T-helper 1 cell treated with Interleukin-12 subunit alpha and Interleukin-12 subunit beta and Interleukin-4 antibody, amounts not matched to agents 30 ng/mL and 1 ng/mL, for 36 hours (primary cell): Measurements from ENCODE around the gene MIER2. TPM values are rescaled to one million over a fixed set of nuclear protein-coding genes. Genes with fewer than 3 reads are reported as not detected.

Experiments
- intact Hi-C: fragments of 100-400 bp; cut with micrococcal nuclease; formaldehyde crosslinking; loops from one replicate; pipeline ENCODE4 v1.15.1; 2024
- total RNA-seq: library from RNA; stranded (reverse); gene quantifications from 2 replicates; pipeline ENCODE4 v1.2.3, GENCODE V29; 2022

The MIER2 gene
- total RNA-seq, 1 donor from 2014 or later: 28.3 TPM

DNA sequence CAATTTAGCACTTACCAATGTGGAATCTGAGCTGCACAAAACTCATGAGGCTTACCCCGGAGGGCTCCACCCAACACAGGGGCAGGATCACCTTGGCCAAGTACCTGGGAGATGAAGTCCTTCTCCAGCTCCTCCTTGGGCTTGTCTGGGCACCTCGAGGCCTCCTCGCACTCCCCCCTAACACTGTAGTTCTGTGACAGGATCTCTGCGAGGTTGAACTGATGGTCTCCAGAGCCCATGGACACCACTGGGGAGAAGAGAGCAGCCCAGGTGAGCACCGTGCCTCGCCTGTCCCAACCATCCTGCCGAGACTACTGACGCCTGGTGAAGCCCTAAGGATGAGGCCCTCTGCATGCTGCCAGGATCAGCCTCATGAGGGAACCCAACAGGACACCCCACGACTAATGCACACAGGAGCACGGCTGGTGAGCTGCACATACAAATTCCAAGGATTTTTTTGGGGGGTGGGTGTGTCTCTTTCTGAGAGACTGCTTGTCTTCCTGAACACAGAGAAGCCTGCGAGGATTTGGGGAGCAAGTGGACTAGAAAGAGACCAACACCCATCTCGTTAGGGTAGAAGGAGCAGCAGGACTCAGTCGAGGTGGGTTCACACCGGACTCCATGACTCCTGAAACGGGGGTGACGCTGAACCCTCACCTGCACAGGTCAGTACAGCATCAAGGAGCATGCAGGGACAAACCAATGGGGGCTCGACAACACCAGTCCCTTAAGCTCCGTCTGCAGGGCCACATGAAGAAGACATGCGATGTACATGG, 10.1 kb downstream of the MIER2 start:
- intact Hi-C loops: no loop called here

DNA sequence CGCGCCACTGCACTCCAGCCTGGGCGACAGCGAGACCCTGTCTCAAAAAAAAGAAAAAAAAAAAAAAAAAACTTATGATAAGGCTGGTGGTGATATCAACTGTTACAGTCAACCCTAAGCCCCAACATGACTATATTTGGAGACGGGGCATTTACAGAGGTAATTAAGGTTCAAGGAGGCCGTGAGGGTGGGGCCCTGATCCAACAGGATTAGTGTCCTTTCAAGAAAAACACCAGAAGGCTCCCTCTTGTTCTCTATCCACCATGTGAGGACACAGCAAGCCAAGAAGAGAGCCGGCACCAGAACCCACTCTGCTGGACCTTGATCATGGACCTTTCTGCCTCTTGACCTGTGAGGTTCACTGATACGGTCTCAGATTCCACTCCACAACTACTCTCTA, 14.1 kb downstream of the MIER2 start:
- intact Hi-C loops: no loop called here

DNA sequence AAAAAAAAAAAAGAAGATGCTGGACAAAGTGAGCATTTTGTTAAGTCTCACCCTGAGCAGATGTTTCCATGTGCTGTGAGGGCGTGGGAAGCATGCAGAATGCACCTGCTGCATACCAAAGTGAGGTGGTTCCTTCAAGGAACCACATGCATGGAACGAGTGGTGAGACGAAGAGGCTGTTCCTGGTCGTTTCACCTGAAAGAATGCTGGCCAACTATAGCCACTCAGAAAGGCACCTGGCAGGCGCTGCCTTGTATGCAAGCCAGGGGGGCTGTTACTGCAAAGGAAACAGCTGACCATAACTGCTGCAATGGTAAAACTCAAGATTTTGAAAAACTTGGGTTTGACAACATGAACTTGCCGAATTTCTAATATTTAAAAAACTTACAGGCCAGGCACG, 14.7 kb downstream of the MIER2 start:
- intact Hi-C loops: no loop called here

DNA sequence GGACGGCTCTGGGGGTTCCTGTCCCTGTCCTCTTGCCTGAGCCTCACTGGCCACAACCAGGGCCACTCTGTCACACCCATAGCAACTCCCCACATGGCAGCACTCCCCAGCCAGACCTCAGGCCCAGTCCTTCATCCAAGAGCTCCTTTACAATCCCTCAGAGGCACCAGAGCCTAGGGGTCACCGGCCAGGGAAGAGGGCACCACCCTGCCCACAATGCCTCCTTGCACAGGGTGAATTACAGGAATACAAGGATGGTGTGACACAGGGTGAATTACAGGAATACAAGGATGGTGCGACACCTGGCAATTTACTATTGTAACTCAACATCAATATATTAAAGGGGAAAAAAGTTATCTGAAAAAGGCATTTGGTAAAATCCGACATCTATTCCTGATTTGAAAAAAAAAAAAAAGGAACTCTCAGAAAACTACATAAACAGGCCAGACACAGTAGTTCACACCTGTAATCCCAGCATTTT, 16.5 kb downstream of the MIER2 start:
- intact Hi-C loops: no loop called here

DNA sequence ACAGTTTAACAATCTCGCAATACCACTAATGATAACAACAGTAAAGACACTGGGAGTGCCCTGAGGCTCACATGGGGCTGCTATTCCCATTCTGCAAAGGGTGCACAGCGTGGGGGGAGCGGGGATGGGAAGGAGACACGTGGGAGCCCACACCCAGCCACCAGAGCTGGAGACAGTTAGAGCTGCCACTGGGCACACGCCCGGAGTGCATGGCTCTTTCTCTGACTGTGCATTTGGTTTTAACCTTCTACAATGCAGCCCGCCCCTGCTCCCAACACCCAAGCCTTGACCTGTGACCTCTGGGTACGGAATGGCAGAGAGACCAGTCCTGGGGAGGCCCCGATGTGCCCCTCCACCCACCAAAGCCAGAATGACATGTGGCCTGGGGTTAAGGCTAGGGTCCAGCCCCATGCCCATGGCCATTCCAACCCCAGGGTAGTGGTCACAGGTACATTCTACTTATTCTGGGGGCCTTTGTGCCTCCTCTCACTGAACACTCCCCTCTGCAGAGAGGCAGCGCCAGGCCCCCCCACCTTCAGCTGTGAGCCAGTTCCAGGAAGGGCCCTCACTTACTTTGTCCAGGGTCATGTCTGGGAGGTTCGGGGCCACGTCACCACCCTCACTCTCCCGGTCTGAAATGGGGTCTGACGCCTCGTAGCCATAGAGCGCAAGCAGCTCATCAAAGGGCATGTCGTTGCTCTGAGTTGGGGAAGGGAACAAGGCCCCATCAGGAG, 17.1 kb downstream of the MIER2 start:
- intact Hi-C loops: no loop called here

DNA sequence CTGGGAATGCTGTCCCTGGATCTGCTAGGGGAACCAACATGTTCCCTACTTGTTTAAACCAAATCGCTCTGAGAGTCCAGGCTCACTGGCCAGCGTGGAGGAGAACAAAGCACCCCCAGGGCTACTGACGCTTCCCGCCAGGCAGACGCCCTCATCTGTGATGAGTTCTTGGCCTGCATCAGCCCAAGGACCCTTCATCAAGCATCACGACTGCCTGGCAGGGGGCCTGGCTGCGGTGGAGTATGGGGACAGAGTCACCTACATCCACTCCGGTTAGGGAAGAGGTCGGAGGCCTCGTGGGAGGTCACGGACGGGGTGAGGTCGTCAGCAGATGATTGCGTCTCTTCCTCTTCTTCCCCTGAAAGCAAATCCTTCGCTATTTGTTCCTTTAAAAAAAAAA, 17.7 kb downstream of the MIER2 start:
- intact Hi-C loops: no loop called here

DNA sequence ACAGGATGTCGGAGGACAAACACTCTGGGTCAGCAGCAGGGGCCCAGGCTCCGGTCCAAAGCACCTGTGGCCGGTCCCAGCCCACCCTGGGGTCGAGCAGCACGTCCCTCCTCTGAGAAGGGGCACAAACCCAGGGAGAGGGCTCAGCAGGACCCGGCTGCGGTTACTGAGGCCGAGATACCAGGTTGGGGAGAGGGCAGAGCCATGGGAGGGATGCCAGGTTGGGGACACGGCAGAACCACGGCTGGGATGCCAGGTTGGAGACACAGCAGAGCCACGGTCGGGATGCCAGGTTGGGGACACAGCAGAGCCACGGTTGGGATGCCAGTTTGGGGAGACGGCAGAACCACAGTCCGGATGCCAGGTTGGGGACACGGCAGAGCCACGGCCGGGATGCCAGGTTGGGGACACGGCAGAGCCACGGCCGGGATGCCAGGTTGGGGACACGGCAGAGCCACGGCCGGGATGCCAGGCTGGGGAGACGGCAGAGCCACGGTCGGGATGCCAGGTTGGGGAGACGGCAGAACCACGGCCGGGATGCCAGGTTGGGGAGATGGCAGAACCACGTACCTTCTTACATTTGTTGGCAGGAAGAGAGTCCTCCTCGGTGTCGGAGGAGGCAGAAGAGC, 18.5 kb downstream of the MIER2 start:
- intact Hi-C loops: no loop called here

DNA sequence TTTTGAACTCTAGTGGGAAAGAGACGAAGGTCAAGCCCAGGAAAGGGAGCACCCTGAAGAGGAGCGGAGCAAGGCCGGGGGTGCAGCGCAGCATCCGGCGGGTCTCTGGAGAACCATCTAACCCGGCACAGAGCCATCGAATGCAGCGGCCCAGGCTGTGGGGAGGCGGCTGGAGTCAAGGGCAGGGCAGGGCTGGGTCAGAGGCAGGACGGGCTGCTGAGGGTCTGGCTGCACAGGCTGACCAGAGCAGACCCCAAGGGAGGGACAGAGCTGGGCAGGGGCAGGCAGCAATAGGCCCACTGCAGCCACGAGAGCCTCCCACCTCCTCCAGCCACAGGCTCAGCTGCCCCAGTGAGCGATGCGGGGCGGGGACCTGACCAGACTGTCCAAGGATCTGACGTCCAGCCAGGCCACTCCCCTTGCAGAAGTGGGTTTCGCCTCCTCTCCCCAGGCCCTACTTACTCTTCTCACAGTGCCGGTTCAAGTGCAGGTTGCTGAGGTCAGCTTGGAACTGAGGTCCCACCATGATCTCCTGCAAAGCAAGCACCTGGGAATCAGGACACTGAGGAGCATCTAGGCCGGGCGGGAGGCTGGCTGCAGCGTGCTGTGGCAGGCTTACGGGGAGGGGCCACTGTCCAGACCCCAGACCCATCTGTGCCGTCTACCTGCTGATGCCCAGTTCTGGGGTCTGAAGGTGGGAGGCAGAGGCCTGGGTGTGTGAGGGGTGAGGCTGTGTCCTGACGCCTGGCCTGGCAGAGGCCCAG, 19.2 kb downstream of the MIER2 start:
- intact Hi-C loops: no loop called here

DNA sequence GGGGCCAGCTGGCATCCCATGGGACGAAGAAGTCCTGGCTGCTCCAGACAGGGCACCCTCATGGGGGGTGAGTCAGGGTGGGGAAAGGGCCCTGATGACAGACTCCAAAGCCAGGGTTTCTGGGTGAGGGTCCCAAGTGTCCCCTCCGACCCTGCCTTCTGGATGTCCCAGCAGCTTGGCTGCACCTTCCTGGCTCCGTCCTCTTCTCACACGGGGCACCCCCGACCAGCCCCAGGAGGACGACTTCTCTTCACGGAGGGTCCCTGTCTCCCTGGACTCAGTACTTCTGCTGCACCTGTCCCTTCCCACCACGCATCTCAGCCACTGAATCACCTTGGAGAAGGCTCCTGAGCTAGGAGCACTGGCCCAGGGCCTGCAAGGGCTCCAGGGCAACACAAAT, 19.9 kb downstream of the MIER2 start:
- intact Hi-C loops: no loop called here

DNA sequence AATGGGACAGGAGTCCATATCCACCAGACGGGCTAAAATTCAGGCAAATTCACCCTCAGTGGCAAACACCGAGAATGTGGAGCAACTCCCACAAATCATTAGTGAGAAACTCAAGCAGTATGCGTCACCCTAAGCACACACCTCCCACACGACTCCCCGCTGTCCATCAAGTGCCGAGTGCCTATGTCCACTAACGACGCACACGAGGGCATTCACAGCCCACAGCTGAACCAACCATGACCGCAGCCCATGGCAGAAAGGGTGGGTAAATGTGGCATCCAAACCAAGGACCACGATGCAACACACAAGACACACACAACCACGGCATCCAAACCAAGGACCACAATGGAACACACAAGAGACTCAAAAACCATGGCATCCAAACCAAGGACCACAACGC, 22.0 kb downstream of the MIER2 start:
- intact Hi-C loops: no loop called here

DNA sequence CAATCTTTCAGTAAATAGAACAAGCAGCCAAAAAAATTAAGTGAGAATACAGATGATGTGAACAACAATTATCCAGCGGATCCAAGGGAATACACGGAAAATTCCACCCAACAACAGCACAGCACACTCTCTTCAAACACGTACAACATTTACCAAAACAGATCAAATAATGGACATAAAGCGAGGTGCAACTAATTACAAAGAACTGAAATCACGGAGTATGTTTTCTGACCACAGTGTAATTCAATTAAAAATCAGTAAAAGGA, 26.2 kb downstream of the MIER2 start:
- intact Hi-C loops: no loop called here

DNA sequence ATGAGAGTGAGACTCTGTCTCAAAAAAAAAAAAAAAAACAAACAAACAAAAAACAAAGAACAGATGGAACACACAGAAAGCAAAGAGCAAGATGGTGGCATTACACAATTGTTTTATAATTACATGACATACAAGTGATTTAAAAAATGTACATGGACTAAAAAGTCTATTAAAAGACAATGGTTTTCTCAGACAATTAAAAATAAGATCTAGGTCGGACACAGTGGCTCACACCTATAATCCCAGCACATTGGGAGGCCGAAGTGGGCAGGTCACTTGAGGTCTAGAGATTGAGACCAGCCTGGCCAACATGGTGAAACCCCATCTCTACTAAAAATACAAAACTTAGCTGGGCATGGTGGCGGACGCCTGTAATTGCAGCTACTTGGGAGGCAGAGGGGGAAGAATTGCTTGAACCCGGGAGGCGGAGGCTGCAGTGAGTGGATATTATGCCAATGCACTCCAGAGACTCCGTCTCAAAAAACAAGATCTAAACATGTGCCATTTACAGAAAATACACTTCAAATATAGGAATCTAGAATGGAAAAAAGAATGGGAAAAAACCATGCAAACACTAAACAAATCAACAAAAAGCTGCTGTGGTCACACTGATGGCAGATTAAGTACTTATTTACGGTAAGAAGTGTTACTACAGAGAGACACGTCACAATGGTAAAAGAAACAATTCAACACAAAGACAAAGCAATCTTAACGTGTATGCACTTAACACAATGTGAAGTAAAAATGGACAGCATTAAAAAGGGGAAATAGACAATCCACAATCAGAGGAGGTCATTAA, 26.7 kb downstream of the MIER2 start:
- intact Hi-C loops: no loop called here

DNA sequence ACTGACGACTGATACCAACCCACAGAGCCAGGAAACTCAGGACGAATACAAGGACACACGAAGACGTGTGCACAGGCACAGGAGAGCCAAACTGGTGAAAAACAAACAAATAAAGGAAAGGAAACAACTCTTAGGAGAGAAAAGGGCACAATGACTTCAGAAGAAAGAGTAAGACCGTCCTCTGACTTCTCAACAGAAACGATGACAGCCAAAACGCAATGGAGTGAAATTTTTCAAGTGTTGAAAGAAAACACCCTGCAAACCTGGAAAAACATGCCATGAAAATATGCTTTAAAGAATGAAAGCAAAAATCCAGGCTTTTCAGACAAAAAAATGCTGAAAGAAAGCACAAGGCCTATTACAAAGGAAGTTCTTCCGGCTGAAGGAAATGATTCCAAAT, 28.8 kb downstream of the MIER2 start:
- intact Hi-C loops: no loop called here

DNA sequence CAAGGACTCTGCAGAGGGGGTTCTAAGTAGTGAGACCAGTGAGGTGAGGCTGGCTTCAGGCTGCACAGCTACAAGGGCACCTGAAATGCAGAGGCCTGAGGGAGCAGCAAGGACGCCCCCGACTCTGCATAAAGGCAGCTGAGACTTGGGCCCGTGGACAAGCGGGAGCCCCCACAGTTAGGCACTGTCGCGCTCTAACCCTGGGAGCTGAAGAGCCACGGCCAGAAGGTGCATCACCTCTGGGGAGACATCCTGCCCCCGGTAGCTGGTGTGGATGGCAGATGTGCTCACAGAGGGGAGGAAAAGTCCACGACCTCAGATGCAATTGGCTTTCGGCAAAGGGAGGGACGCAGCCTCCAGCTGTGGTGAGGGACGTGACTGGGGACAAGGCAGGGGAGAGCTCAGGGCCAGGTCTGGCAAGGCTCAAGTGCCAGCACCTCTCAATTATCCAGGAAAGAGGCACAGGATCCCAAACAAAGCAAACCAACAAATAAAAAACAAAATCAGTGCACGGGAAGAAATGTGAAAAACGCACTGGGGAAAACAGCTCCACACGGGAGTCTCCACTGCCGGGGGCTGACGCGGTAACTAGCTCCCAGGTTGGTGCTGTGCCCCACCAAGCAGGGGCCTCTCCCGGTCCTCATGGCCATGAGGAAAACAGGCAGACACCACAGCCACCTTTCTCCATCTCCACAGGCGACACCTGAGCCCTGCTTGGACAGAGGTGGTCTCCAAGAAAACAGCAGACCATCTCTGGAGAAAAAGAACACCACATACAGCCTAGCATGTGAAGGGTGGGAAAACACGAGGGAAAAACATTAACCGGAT, 30.4 kb downstream of the MIER2 start:
- intact Hi-C loops: no loop called here

DNA sequence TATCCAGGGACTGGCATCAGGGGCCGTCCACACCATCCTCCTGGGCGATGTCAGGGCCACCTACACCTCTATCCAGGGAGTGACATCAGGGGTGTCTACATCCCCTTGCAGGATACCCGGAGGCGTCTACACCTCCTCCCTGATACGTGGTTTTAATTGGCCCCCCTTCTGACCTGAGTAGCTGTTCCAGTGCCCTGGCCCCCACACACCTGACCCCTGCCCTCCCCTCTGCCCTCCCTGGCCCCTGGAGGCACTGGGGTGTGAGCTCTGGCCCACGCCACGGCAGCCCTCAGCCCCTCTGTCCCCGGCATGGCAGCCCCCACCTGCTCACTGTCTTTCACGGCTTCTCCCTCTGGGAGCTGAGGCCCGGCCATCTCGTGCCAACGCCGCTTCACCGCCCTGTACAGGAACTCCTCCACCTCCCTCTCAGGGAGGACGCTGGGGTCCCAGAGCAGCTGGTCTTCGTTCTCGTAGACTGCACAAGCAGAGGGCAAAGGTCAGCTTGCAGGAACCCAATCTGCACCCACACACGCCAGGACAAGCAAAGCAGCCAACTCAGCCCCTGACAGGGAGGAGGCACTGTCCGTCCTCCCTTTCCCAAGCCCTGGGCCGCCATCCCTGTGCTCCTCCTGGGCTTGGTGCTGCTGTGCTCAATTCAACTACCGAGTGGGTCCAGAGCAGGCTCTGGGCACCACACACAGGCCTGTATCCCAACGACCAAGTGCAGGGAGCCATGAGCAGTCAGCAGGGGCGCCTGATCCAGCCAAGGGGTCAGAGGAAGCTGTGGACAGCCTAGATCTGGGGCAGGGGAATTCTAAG, 31.2 kb downstream of the MIER2 start:
- intact Hi-C loops: no loop called here

DNA sequence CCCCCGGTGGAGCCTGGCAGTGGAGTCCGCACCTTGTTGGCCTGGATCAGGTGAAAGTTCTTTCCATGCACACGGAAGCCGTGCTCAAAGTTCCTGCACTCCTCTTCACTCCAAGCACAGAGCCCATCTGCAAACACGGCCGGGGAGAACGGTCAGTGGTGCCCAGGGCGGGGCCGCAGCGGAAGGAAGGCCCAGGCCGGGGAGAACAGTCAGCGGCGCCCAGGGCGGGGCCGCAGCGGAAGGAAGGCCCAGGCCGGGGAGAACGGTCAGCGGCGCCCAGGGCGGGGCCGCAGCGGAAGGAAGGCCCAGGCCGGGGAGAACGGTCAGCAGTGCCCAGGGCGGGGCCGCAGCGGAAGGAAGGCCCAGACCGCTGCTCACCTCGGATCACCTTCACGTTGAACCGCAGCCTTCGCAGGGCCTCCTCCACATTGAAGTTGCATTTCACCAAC, 32.8 kb downstream of the MIER2 start:
- intact Hi-C loops: no loop called here

DNA sequence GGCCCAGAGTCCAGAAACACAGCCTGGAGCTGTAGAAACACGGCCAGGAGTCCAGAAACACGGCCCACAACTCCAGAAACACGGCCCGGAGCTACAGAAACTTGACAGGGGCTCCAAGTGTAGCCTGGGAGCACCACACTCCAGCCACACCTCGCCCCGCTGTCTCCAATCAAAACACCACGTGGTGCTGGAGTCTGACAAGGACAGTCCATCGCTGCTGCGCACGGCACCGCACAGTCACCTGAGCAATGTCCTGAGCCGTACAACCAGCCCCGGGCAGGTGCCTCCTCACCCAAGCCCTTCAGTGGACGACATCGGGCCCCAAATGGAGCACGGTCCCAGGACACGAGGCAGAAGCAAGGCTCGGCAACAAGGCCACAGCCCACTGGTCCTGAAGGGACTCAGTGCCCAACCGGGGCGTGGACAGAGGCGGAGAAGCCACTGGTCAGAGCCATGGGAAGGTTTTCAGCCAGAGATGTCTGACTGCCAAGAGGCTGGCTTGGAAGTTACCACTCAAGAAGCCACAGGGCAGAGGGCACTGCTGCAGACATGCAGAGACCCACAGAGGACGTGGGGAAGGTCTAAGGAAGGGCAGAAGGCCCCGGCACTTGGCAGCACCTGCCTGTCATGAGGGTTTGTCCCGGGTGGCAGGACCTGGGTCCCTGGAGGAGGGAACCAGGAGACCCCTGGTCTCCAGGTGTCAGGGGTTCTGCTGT, 33.7 kb downstream of the MIER2 start:
- intact Hi-C loops: no loop called here

DNA sequence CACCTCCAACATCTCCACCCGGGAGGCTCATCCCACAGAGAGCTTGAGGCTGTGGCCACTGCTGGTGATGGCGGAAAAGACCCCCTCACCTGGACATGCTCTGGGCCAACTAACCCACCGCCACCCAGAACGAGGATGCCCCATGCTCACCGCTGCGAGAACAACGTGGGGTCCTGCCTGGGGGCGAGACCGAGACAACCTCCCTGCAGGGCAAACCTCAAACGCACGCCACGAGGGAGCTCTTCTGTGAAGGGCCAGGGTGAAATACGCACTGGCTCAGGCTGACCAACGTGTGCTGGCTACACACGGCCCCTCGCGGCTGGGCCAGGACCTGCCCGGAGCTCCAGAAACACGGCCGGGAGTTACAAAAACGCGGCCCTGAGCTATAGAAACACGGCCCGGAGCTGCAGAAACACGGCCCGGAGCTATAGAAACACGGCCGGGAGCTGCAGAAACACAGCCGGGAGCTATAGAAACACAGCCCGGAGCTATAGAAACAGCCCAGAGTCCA, 34.4 kb downstream of the MIER2 start:
- intact Hi-C loops: no loop called here
